HG03175 (cell line): ENCODE data around the gene XIRP1.
"Not testable (repeated sequence)": the region's sequence is repeated elsewhere in the genome, so short reads cannot be mapped to it uniquely, and the experiment has no call there.

Source experiments
- ATAC-seq: cut with Tn5 transposase; IDR thresholded peaks from one replicate; pipeline ENCODE4 v1.9.1; 2021; ENCODE audit warnings: mild to moderate bottlenecking, moderate library complexity; ENCODE audit not compliant: unreplicated experiment

The XIRP1 gene

GRCh38 chr3:39192490-39193092 is at the start of gene XIRP1:
Gene XIRP1, minus strand, starts transcription at chr3:39192595. Its CDS starts 3,150 bp downstream, at chr3:39189445.
- no peak for ATAC-seq

- ATAC-seq, result no peak
Observed at GRCh38 chr3:39241561-39241960, 49.2 kb upstream of the XIRP1 start.

- ATAC-seq, result no peak
Observed at GRCh38 chr3:39237027-39237426, 44.6 kb upstream of the XIRP1 start.

GRCh38 chr3:39234651-39235050 is 42.3 kb upstream of the XIRP1 start:
- ATAC-seq, result no peak

- no peak for ATAC-seq
Observed at GRCh38 chr3:39232859-39233258, 40.5 kb upstream of the XIRP1 start.

- no peak for ATAC-seq
Observed at GRCh38 chr3:39230453-39230852, 38.1 kb upstream of the XIRP1 start.

- ATAC-seq, result no peak
Observed at GRCh38 chr3:39228496-39228895, 36.1 kb upstream of the XIRP1 start.

- not testable (repeated sequence) for ATAC-seq
Observed at GRCh38 chr3:39227596-39227995, 35.2 kb upstream of the XIRP1 start.

GRCh38 chr3:39226106-39226741 is 33.8 kb upstream of the XIRP1 start:
- peak; percentile 71 for ATAC-seq

GRCh38 chr3:39224288-39224687 is 31.9 kb upstream of the XIRP1 start:
- ATAC-seq, result no peak

GRCh38 chr3:39222939-39223338 is 30.5 kb upstream of the XIRP1 start:
- ATAC-seq, result no peak

GRCh38 chr3:39222462-39222861 is 30.1 kb upstream of the XIRP1 start:
- no peak for ATAC-seq

GRCh38 chr3:39221141-39221530 is 28.7 kb upstream of the XIRP1 start:
- ATAC-seq, result no peak

GRCh38 chr3:39220407-39221140 is 28.2 kb upstream of the XIRP1 start:
- no peak for ATAC-seq

- ATAC-seq, result no peak
Observed at GRCh38 chr3:39219702-39220101, 27.3 kb upstream of the XIRP1 start.

- peak; percentile 97 for ATAC-seq
Observed at GRCh38 chr3:39216176-39216790, 23.9 kb upstream of the XIRP1 start.

GRCh38 chr3:39213613-39214012 is 21.2 kb upstream of the XIRP1 start:
- no peak for ATAC-seq

- no peak for ATAC-seq
Observed at GRCh38 chr3:39212665-39213064, 20.3 kb upstream of the XIRP1 start.

GRCh38 chr3:39211332-39212130 is 19.1 kb upstream of the XIRP1 start:
- ATAC-seq, result no peak

GRCh38 chr3:39210078-39210477 is 17.7 kb upstream of the XIRP1 start:
- no peak for ATAC-seq
